Gastrocnemius medialis (tissue), 4 donors: Measurements from ENCODE around the gene TMIE.

Experiments used
- CTCF ChIP-seq, 5 experiments: fragments of 450-650 bp in 3 of 5; fragments of 200-600 bp in 2 of 5; sonication (generic) in 2 of 5; IDR thresholded peaks in 4 of 5; conservative IDR thresholded peaks in 1 of 5; 1 replicate in 4 of 5; 2 replicates in 1 of 5; pipeline ENCODE4 v1.5.1; 2016 to 2019; ENCODE audit warnings: antibody characterized with exemption in 5 of 5, mild to moderate bottlenecking in 3 of 5, moderate library complexity in 3 of 5
- POLR2A ChIP-seq, 2 donors: fragments of 450-650 bp; IDR thresholded peaks; one replicate each; pipeline ENCODE4 v1.6.1; 2017; ENCODE audit warnings: antibody characterized with exemption in 2 of 2, mild to moderate bottlenecking in 2 of 2, moderate library complexity in 2 of 2

- TF ChIP-seq POLR2A (IDR thresholded peaks at IDR 0.05) = no peak
- no peak for TF ChIP-seq CTCF (IDR thresholded peaks at IDR 0.05 in 4 of 5, conservative IDR thresholded peaks at IDR 0.05 in 1 of 5)
Measured at GRCh38 chr3:46737329-46737731, 36.1 kb downstream of the TMIE start.
